ENCODE data around the gene SNAP29.
"Not testable (repeated sequence)": the region's sequence is repeated elsewhere in the genome, so short reads cannot be mapped to it uniquely, and the experiment has no call there.

SNAP29 gene

DNA sequence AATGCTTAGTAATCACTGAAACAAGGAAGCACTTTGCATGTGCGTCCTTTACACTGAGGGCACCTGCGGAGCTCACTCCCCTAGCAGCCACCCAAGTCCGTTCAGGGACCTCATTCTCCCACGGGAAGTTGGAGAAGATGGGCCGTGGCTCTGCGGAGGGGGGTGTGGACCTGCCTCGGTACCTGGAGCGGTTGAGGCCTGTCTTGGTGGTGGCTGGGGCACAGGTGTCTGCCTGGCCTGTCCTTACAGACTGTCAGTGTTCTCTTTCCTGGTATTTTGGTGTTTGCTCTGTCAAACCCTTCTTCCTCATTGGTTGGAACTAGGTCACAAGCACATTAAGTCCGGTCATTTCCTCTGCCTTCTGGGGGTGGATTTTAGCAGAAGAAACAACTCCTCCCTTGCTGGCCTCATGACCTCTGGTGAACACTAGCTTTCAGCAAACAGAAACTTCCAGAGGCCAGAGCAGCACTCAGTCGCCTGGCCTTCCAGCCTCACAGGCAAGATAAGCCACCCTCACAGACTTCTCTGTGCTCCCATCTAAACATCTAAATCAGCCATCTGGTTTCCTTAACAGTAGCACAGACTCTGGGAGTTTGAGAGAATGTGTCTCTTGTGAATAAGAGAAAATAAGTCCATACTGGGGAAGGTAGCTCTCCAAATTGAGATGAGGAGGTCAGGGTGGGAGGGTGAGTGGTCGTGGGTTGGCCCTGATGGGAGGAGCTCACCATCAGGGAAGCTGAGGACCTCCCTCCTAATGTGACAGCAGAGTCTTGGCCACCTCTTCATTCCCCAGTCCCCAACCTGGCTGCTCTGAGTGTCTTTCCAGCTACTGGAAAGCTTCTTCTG lies 8.6 kb downstream of the SNAP29 start:
- no peak for DNase-seq

DNA sequence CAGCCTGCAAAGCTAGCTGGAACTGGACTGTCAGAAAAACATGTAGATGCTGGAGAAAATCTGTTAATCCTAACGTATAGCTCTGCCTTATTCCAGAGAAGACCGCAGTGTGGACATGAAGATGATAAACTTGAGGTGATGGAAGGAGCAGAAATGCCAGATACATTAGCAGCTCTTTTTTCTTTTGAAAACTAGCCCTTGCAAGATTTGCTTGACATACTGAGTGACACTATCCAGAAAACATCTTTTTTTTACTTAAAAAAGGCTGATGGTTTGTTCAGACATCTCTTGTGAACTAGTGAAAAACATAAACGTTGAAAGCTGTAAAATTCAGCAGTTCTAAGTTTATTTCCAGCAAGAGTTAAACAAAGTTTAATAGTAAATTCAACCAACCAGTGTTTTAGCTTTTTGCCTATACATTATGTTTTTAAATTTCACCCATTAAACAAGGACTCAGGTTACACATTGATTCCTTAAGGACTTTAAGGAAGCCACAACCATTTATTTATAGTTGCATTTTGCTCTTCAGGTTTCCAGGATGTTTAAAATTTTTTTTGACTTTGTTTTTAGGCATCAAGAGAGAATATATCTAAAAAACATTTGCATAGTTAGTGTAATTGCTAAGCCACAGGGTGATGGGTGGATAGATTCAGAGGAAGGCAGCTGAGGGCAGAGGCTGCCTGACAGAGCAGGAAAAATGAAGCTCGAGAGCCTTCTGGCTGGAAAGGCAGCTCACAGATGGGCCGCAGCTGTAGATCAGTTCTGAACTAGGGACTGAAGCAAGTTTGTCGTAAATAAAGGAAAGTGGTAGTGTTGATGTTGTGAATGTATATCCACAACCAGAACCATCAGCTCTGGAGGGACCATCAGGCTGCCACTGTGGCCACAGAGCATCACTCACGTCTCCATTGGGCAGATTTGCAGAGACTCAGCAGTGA lies 9.5 kb downstream of the SNAP29 start:
- DNase-seq, result no peak

DNA sequence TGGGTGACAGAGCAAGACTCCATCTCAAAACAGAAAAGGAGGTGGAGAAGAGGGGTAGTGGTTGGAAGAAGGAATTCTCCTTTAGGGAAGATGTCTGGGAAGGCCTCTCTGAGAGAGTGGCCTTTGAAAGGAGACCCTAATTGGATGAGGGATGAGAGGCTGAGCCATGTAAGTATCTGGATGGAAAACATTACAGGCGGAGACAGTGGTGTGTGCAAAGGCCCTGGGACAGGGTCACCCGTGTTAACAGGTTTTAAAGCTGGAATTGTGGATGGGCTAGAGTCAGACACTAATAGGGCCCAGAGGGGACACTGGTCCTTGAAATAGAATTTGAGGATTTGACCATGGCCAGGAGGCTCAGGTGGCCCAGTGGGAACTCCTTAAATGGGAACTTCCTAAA lies 10.4 kb downstream of the SNAP29 start:
- DNase-seq, result no peak

DNA sequence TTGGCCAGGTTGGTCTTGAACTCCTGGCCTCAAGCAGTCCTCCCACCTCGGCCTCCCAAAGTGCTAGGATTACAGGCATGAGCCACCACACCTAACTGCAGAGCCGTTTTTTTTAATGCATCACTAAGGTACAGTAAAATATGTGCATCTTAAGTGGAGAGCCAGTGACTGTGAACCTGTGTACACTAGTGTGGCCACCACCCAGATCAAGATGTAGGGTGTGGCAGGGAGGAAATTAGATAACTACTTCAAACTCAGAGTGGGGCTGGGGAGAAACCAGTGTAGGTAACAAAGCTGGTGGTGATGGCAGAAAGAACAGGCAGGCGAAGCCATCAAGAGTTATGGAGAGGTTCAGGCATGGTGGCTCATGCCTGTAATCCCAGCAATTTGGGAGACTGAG lies 14.4 kb downstream of the SNAP29 start:
- DNase-seq, result no peak

DNA sequence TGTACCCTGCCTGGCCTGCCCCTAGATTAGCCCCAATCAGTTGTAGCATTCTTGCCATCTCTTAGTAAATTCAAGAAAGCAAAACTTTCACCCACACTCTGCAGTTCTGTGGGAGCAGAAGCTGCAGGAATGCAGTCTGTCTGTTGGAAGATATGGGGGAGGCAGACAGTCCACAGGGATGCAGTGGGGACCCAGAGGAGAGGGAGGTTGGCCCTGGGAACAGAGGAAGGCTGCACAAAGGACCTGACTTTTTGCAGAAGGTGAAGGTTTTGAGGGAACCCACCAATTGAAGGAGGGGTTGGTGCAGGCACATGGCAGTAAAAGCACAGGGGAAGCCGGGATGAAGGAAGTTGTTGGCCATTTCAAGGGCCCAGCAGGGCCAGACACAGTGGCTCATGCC lies 16.5 kb downstream of the SNAP29 start:
- DNase-seq, result no peak

DNA sequence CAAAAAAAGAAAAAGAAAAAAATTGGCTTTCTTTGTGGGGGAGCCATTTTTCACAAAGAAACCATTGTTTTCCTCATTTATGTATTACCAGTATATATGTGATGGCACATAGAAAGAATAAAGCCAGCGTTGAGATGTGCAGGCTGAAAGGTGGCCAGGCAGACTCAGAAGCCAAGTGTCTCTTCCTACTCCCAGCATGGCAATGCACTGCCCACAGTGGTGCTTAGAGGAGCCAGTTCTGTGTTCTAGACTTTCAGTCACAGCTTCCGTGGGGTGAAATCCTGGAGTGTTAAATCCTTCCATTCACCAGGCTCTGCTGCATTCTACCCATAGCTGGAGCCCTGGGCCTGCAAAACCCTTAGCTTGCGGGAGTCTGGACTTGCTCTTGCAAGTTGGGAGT lies 18.9 kb downstream of the SNAP29 start:
- DNase-seq, result no peak

DNA sequence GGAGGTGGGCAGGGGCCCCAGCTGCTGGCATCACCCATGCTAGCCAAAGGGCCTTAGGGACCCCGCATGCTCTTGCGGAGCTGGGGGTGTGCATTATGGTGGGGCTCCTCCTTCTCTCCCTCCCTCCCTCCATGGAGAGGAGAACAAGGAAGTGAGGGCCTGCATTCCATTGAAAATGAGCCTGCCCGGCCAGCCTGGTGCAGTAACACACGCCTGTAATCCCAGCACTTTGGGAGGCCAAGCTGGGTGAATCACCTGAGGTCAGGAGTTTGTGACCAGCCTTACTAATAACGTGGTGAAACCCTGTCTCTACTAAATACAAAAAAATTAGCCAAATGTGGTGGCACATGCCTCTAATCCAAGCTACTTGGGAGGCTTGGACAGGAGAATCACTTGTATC lies 22.4 kb downstream of the SNAP29 start:
- no peak for DNase-seq

DNA sequence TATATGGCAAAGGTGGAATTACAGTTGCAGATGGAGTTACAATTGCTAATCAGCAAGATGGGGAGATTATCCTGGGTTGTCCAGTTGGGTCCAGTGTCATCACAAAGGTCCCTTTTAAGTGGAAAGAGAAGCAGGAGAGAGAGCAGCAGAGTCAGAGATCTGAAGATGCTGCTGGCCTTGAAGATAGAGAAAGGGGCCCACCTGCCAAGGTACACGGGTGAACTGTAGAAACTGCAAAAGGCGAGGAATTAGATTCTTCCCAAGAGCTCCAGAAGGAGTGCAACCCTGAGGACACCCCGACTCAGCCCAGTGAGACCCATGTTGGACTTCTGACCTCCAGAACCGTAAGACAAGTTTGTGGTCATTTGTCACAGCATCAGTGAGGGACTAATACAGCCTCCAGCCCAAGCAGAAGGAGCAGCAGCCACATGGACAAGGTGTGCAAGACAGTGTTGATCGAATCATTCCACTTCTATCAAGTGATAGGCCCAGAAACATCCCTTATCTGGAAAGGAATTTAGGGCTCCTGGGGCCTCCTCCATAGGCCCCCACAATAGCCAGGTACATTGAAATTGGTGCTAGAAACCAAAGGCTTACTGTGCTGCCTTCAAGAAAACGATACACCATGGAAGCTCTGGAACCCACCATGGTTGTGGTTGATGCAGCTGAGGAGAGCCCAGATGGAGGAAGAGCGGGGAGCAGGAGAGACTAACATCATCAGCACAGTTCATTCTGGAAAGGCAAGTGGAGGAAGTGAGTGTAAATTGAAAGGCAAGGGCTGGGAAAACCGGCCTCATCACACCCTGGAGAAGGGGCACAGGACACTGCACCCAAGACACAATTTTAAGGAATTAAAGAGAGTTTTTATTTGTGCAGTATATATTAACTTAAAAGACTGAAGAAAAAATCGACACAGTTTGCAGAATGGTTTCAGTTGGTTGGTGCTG lies 23.3 kb downstream of the SNAP29 start:
- DNase-seq, result no peak

DNA sequence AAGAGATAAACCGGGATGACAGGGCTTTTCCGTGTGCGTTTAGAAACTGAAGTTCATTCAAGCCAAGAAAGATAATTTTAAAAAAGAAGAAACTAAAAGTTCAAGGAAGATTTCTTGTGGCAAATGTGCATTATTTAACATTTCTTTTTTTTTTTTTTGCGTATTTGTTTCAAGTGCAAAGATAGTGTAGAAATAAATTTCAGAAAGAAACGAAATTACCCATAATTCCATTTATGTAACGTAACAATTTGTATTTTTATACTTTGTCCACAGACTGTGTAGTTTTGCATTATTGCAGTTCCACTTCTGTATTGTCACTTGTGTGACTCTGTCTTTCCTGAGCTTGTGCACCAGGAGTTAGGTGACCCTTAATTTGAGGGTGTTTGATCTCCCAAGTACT lies 24.0 kb downstream of the SNAP29 start:
- no peak for DNase-seq

DNA sequence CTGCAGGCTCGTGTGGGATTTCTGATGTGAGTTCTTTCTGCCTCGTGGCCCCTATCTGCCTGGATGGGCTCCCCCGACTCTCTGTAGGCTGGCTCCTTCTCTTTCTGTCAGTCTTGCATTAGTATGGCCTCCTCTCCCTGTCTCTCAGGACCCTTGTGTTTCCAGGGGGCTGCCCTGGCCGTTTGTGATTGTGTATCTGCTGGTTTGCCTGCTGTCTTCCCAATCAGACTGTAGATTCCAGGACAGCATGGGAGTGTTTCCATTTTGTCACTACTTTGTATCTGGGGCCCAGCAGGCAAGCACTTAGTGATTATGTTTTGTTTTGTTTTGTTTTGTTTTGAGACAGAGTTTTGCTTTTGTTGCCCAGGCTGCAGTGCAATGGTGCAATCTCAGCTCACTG lies 25.6 kb downstream of the SNAP29 start:
- DNase-seq, result no peak

DNA sequence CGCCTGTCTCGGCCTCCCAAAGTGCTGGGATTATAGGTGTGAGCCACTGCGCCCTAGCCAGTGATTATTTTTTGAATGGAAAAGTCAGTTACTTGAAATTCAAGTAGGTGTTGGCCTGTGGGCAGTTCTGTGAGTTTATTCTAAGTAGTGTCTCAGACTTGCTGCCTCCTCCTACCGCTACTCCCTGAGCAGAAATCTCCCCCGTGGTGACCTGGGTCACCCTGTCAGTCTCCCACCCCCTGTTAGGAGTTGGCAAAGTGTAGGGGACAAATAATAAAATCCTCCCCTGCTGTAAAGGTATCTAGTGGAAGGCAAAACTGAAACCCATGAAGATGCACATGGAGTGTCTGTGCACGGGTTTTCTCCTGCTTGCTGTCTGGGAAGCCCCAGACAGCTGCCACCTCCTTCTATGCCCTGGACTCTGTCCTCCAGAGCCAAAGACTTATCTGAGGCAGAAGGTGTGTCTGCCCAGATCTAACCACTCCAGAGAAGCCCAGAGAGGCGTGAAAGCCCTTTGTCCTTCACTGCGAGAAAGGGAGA lies 26.3 kb downstream of the SNAP29 start:
- no peak for DNase-seq

DNA sequence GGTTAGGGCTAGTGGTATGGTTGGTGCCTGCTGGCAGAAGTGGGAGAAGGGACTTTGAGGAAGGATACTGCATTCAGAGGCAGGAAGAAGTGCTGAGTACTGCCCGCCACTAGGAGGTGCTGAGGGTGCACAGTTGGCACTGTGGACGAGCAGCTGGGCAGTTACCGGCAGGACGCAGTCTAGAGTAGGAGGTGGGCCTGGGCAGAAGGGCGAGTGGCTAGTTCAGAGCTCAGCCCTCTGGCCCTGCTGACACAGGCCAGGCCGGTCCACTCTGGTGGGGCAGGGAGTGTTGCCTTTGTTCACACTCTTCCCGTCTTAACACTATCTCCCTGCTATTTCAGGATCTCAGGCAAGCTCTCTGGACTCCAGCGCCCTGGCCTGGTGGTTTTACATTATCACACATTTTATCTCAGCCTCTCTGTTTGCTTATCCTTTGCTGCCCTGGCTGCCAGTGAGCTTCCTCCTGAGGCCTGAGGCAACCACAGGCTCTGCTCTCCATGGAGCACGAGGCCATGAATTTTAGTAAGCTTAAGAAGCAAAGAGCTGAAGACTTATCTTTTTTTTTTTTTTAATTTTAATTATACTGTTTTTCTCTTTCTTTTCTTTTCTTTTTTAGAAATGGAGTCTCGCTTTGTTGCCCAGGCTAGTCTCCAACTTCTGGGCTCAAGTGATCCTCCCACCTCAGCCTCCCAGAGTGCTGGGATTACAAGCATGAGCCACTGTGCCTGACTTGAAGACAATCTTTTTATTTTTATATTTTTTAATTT lies 26.9 kb downstream of the SNAP29 start:
- peak; percentile 18 to 35 for DNase-seq

DNA sequence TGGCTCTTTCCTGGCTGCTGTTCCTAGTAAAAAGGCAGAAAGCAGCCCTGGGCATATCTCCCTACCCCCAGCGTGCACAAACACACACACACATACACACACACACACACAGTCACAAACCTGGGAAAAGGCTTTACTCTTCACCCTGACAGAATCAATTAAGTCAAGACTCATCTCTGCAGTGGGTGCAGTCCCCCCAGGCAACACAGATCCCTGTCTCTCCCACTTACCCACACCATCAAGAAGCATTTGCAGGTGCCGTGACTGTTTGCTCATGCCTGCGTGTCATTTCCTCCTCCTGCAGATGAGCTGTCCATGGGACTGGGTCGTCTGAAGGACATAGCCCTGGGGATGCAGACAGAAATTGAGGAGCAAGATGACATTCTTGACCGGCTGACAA lies 28.6 kb downstream of the SNAP29 start:
- no peak for DNase-seq

DNA sequence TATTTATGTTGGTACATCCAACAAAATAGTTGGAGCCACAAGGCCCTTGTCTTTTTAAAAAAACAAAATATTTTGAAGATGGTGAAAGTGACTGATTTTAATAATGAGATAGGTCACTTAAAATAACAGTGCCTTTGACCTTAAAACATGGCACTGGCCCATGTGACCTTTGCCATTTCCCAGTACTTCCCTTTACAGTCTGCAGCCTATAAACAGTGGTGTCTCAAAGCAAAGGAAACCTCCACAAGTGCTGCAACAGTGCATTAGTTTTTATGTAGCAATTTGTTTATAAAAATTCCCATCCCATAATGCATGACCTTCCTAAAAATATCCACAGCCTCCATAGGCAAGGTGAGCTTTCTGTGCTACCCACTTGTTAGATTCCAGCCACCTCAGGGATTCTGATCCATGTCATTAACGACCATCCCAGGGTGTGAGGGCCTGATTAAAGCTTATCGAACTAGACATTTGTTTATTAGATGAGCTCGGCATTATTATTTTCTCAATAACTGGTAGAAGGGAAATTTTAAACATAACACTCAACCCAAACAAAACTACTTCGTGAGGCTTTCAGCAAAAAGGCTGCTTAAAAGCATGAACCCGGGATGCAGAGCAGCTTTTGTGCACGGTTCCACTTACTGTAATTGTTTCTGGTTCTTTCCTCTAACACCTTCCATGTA lies 30.4 kb downstream of the SNAP29 start:
- no peak for DNase-seq

DNA sequence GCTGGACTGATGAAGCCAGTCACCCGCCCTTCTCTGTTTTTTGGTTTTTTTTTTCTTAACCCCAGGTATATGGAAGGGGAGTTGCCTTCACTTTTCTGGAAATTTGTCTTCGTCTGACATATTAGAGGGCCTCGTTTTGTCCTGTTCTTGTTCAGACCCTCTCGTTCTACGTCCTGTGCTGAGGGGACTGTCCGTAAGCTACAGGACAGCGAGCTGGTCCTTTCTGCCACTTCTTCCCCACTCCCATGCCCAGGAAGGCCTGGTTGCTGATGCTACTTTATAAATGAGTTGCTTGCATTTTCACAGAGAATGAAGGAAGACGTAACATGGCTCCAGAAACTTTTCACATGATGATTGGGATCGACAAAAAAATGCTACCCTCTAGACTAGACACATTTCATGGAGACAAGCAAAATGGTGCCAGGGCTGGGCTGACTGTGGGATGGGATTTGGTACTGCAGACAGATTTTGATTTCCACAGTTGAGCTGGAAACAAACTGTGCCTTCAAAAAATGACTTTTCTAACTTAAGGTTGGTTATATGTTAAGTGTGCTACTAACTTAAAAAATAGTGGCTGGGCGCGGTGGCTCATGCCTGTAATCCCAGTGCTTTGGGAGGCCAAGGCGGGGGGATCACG lies 31.2 kb downstream of the SNAP29 start:
- DNase-seq, result no peak

DNA sequence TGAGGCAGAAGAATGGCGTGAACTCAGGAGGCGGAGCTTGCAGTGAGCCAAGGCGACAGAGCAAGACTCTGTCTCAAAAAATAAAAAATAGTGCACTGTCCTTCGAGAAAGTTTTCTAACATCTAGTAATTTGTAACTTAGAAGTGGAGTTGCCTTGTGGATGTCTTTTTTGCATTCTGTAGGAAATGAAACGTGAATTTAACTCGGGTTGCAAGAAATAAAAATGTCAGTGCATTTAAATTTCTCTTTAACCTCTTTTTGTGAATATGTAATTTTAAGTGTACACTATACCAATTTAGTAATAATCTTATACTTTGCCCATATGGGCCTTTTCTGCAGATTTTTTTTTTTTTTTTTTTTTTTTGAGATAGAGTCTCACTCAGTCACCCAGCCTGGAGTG lies 32.2 kb downstream of the SNAP29 start:
- no peak for DNase-seq

DNA sequence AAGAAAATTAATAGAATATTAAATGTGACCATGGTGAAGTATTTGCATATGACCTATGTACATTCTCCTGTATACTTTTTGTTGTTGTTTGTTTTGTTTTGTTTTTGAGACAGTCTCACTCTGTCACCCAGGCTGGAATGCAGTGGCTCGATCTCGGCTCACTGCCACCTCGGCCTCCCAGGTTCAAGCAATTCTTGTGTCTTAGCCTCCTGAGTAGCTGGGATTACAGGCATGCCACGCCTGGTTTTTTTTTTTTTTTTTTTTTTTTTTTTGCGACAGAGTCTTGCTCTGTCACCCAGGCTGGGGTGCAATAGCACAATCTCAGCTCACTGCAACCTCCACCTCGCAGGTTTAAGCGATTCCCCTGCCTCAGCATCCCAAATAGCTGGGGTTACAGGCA lies 38.9 kb downstream of the SNAP29 start:
- not testable (repeated sequence) for DNase-seq

DNA sequence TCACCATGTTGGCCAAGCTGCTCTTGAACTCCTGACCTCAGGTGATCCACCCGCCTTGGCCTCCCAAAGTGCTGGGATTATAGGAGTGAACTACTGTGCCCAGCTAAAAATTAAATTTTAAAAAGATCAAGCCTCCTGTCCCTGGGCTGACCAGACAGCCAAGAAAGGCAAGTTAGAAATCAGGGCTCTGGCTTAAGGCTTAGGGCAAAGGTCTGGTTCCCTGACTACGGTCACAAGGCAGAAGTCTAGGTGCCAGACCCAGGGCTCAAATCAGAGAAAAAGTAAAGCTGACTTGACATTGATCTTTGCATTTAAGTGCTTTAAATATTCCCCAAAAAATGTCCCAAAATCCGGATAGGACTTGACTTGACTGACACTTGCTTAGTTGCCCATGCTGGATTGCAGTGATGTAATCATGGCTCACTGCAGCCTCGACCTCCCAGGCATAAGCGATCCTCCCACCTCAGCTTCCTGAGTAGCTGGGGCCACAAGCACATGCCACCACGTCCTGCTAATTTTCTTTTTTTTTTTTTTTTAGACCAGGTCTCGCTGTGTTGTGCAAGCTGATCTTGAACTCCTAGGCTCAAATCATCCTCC lies 41.1 kb downstream of the SNAP29 start:
- no peak for DNase-seq

DNA sequence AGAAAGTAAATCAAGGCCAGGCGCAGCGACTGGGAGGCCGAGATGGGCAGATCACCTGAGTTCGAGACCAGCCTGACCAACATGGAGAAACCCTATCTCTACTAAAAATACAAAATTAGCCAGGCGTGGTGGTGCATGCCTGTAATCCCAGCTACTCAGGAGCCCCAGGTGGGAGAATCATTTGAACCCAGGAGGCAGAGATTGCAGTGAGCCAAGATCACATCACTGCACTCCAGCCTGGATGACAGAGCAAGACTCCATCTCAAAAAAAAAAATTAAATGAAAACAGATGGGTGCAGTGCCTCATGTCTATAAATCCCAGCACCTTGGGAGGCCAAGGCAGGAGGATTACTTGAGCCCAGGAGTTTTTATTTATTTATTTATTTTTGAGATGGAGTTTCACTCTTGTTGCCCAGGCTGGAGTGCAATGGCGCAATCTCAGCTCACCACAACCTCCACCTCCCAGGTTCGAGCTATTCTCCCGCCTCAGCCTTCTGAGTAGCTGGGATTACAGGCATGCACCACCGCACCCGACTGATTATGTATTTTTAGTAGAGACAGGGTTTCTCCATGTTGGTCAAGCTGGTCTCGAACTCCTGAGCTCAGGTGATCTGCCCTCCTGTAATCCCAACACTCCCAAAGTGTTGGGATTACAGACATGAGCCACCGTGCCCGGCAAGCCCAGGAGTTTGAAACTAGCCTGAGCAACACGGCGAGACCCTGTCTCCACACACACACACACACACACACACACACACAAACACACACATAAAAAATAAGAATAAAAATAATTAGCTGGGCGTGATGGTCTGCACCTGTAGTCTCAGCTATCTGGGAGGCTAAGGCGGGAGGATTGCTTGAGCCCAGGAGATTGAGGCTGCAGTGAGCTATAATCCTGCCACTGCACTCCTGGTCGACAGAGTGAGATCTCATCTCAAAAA lies 42.6 kb downstream of the SNAP29 start:
- DNase-seq, result not testable (repeated sequence)
